ENCODE measurements around the gene REM1. TPM values are rescaled to one million over a fixed set of nuclear protein-coding genes. Genes with fewer than 3 reads are reported as not detected.

Gene REM1
- total RNA-seq, 1 experiment from 2014 or later: not detected

- H3K4ac ChIP-seq (ENCODE audit: low read depth, low read length): no peak overlapping the region
- H3K79me2 ChIP-seq (ENCODE audit: insufficient read depth, low read length): no peaks in the 10 kb centered on the region
- H3K9me3 ChIP-seq (ENCODE audit: control insufficient read depth, low read depth, low read length): peaks cover 26% of the 10 kb centered on the region
- H2BK15ac ChIP-seq (ENCODE audit: low read depth, low read length): no peak overlapping the region
- H3K27me3 ChIP-seq (ENCODE audit: insufficient read depth, low read length): no peaks in the 10 kb centered on the region
- DNase-seq: no peak
- H3K27me3 Mint-ChIP-seq (ENCODE audit: low read depth): peaks cover 5% of the 10 kb centered on the region
- H3K4me1 Mint-ChIP-seq: no peaks in the 10 kb centered on the region
- no peak for TF ChIP-seq CTCF (conservative IDR thresholded peaks at IDR 0.05)
- no peak overlapping the region for H2BK120ac ChIP-seq (ENCODE audit: low read depth, low read length, poor library complexity, severe bottlenecking)
- no peak overlapping the region for H3K27ac Mint-ChIP-seq
- no peak overlapping the region for H3K56ac ChIP-seq (ENCODE audit: insufficient read length, low read depth, low read length)
- no peak overlapping the region for H4K91ac ChIP-seq (ENCODE audit: insufficient read length, low read depth, low read length)
- no peak overlapping the region for H3K4me2 ChIP-seq (ENCODE audit: insufficient read depth, insufficient read length, low read length)
- H3K4me1 ChIP-seq (ENCODE audit: insufficient read depth, low read length): no peaks in the 10 kb centered on the region
- H4K20me1 ChIP-seq (ENCODE audit: control insufficient read depth, insufficient read depth, insufficient read length): no peaks in the 10 kb centered on the region
- no peak overlapping the region for H4K8ac ChIP-seq (replicated peaks; ENCODE audit: insufficient read length, low read depth, low read length)
- no peaks in the 10 kb centered on the region for H3K79me1 ChIP-seq (ENCODE audit: insufficient read depth, low read depth, low read length, poor library complexity, severe bottlenecking)
- H3K4me3 Mint-ChIP-seq: no peak overlapping the region
- WGBS (ENCODE audit: extremely low coverage, insufficient read length, low lambda C conversion rate): no CpG with 5 or more reads among the region's 4 CpGs
- peaks cover 0 to 21% (median 2%) of the 10 kb centered on the region in 3 experiments; a peak in 4 of 7 replicates for H3K36me3 Mint-ChIP-seq (ENCODE audit: insufficient read depth in 1 of 3, low read depth in 3 of 3)
- no peaks in the 10 kb centered on the region for H3K23me2 ChIP-seq (ENCODE audit: insufficient read length, low read depth, low read length, poor library complexity, severe bottlenecking)
- no peak overlapping the region for H3K23ac ChIP-seq (ENCODE audit: insufficient read length, low read depth, low read length)
- no peak overlapping the region for H2BK5ac ChIP-seq (ENCODE audit: insufficient read length, low read length)
- no peak overlapping the region for H4K5ac ChIP-seq (ENCODE audit: insufficient read length, low read depth, low read length)
- no peak overlapping the region for H2BK12ac ChIP-seq (ENCODE audit: insufficient read length, low read depth, low read length)
- no peak overlapping the region for H3K14ac ChIP-seq (ENCODE audit: insufficient read depth, low read length)
- H3K9me3 Mint-ChIP-seq: peaks cover 58 to 65% of the 10 kb centered on the region in 2 experiments
- no peak overlapping the region for H3T11ph ChIP-seq (ENCODE audit: low read length)
- H3K27ac ChIP-seq (ENCODE audit: insufficient read length, low read depth, low read length): no peak overlapping the region
- no peak overlapping the region for H3K9ac ChIP-seq (ENCODE audit: extremely low read depth, insufficient read length, low read length)
- no peak overlapping the region for H2AFZ ChIP-seq (ENCODE audit: low read length)
- no peak overlapping the region for H2BK20ac ChIP-seq (ENCODE audit: low read depth, low read length, poor library complexity, severe bottlenecking)
- no peak overlapping the region for H3K18ac ChIP-seq (ENCODE audit: insufficient read length, low read depth, low read length)
- no peak overlapping the region for H2AK5ac ChIP-seq (ENCODE audit: insufficient read length, low read length)
These were observed 44.4 kb upstream of the REM1 start for GRCh38 chr20:31430568-31431115.
